ENCODE data around the gene OR1L6.

DNA sequence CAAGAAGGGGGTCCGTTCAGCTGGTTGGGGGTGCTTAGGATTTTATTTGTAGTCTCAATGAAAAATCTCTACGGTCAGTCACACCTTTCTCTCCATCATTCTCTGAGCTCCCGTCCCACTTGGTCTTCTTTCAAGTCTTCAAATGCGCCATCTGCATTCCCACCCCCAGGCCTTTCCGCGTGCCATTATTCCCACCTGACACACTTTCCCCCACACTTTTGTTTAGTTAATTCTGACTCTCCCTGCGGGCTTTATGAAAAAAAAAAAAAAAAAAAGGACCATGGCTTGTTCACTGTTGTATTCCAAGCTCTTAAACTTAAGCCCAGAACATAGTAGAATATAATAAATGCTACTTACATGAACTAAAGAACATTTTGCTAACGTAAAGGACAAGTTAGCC lies 34.9 kb downstream of the OR1L6 start:
- TF ChIP-seq CTCF (conservative IDR thresholded peaks at IDR 0.05), result no peak
- TF ChIP-seq ZFX (IDR thresholded peaks at IDR 0.05), result no peak
